HepG2 (cell line): ENCODE results near the gene RPE65. TPM values are rescaled to one million over a fixed set of nuclear protein-coding genes. Genes with fewer than 3 reads are reported as not detected.
"Not testable (repeated sequence)": the region's sequence is repeated elsewhere in the genome, so short reads cannot be mapped to it uniquely, and the experiment has no call there.

ENCODE experiments used
- ATAC-seq: fragments of 200-7000 bp; cut with Tn5 transposase; 3 replicates; pipeline ENCODE4 v1.9.1; 2020; ENCODE audit warnings: mild to moderate bottlenecking, moderate library complexity
- BruUV-seq: library from RNA; stranded (reverse); fragments of 400-500 nt; replicated peaks from 2 replicates; lab custom pipeline; 2021; lab: Mats Ljungman, UMichigan
- CTCF ChIA-PET: fragments of 300-600 bp; formaldehyde crosslinking; extraction: SDS; loops from one replicate; lab custom pipeline; 2021; ENCODE audit warnings: low total read pairs, inconsistent platforms, low intra/inter-chr PET ratio; lab: Yijun Ruan, JAX
- POLR2A ChIA-PET: fragments of 350-600 bp; sonication (Branson Sonifier 250); formaldehyde crosslinking; loops from one replicate; lab custom pipeline; 2020; ENCODE audit warnings: antibody characterized with exemption, inconsistent platforms; lab: Yijun Ruan, JAX
- DNase-seq: peaks from one replicate; pipeline ENCODE4 v3.0.0-alpha.2; 2015; ENCODE audit warnings: low spot score
- FAIRE-seq: peaks from 3 replicates; lab custom pipeline; 2011; peaks lifted over from hg19 to GRCh38; lab: Jason Lieb, UNC
- H2AFZ ChIP-seq: one replicate; pipeline ENCODE4 v1.6.1; 2011; ENCODE audit warnings: low read length, inconsistent platforms
- H3K27ac ChIP-seq: fragments of 300-600 bp; 3 replicates; pipeline ENCODE4 v1.8.0; 2011; ENCODE audit warnings: mixed run types, mild to moderate bottlenecking, mixed read lengths, low read length, inconsistent platforms; ENCODE audit not compliant: insufficient read depth; ENCODE audit errors: extremely low read length
- H3K27me3 ChIP-seq, 2 experiments: fragments of 200-600 bp in 1 of 2; 2 replicates in 1 of 2; 3 replicates in 1 of 2; pipeline versions ENCODE4 v1.6.0 to v1.8.0; 2011; ENCODE audit warnings: low read length in 2 of 2, mild to moderate bottlenecking in 2 of 2, moderate library complexity in 2 of 2, inconsistent platforms in 1 of 2; ENCODE audit not compliant: insufficient read depth in 2 of 2, control insufficient read depth in 1 of 2
- H3K36me3 ChIP-seq, 2 experiments: fragments of 200-600 bp in 1 of 2; replicated peaks in 1 of 2; 2 replicates in 1 of 2; 3 replicates in 1 of 2; pipeline versions ENCODE4 v1.5.1 to v1.8.0; 2011; ENCODE audit warnings: low read length in 2 of 2, inconsistent platforms in 1 of 2; ENCODE audit not compliant: insufficient read depth in 2 of 2, control insufficient read depth in 1 of 2
- H3K4me1 ChIP-seq: 2 replicates; pipeline ENCODE4 v1.5.1; 2012; ENCODE audit warnings: low read length, inconsistent platforms; ENCODE audit not compliant: insufficient read depth
- H3K4me2 ChIP-seq: 2 replicates; pipeline ENCODE4 v1.6.0; 2011; ENCODE audit warnings: low read depth, low read length, inconsistent platforms
- H3K4me3 ChIP-seq, 3 experiments: fragments of 200-600 bp in 1 of 3; sonication (generic), shearing (Covaris generic) in 1 of 3; replicated peaks in 1 of 3; 2 replicates each; pipeline ENCODE4 v1.5.1; 2011 to 2016; ENCODE audit warnings: low read length in 3 of 3, inconsistent platforms in 2 of 3, low read depth in 2 of 3, mild to moderate bottlenecking in 2 of 3, control low read depth in 1 of 3, mixed read lengths in 1 of 3; ENCODE audit not compliant: insufficient read depth in 1 of 3
- H3K79me2 ChIP-seq: one replicate; pipeline ENCODE4 v1.6.1; 2011; ENCODE audit warnings: low read length, inconsistent platforms; ENCODE audit not compliant: insufficient read depth
- H3K9ac ChIP-seq: 2 replicates; pipeline ENCODE4 v1.6.0; 2011; ENCODE audit warnings: mild to moderate bottlenecking, low read depth, low read length, inconsistent platforms; ENCODE audit not compliant: insufficient read depth
- H3K9me3 ChIP-seq: 2 replicates; pipeline ENCODE4 v1.5.1; 2012; ENCODE audit warnings: mild to moderate bottlenecking, low read length
- H4K20me1 ChIP-seq: 2 replicates; pipeline ENCODE4 v1.6.0; 2011; ENCODE audit warnings: inconsistent platforms, mild to moderate bottlenecking, low read length, moderate library complexity; ENCODE audit not compliant: insufficient read depth
- FOXA3 ChIP-seq: IDR thresholded peaks from 2 replicates; pipeline ENCODE4 v1.6.1; 2016; ENCODE audit warnings: missing genetic modification reagents, missing compliant biosample characterization
- HDAC1 ChIP-seq: sonication (generic); formaldehyde crosslinking; IDR thresholded peaks from 2 replicates; pipeline ENCODE4 v1.5.1; 2020; ENCODE audit warnings: mild to moderate bottlenecking, missing genetic modification reagents
- NCOA2 ChIP-seq: sonication (generic); formaldehyde crosslinking; IDR thresholded peaks from 2 replicates; pipeline ENCODE4 v1.8.0; 2022; ENCODE audit warnings: inconsistent platforms
- NFE2 ChIP-seq: sonication (generic); formaldehyde crosslinking; IDR thresholded peaks from 2 replicates; pipeline ENCODE4 v1.4.0; 2020; ENCODE audit warnings: missing genetic modification reagents
- NONO ChIP-seq, 2 experiments: fragments of 450-650 bp in 1 of 2; sonication (generic) in 1 of 2; formaldehyde crosslinking in 1 of 2; IDR thresholded peaks in 1 of 2; conservative IDR thresholded peaks in 1 of 2; 2 replicates each; pipeline versions ENCODE4 v1.6.1 to v1.8.0; 2017 to 2022; ENCODE audit warnings: mild to moderate bottlenecking in 1 of 2, missing genetic modification reagents in 1 of 2, moderate library complexity in 1 of 2
- RNF2 ChIP-seq: fragments of 450-650 bp; conservative IDR thresholded peaks from 2 replicates; pipeline ENCODE4 v1.6.1; 2016; ENCODE audit warnings: low read depth
- SMARCE1 ChIP-seq: fragments of 450-650 bp; IDR thresholded peaks from 2 replicates; pipeline ENCODE4 v1.6.1; 2017; ENCODE audit warnings: borderline replicate concordance
- SP5 ChIP-seq: IDR thresholded peaks from 2 replicates; pipeline ENCODE4 v1.6.1; 2016; ENCODE audit warnings: low read depth, borderline replicate concordance
- TFE3 ChIP-seq: IDR thresholded peaks from 2 replicates; pipeline ENCODE4 v1.6.1; 2016
- ZMYM4 ChIP-seq: sonication (generic); formaldehyde crosslinking; IDR thresholded peaks from 2 replicates; pipeline ENCODE4 v1.8.1; 2023; ENCODE audit warnings: mild to moderate bottlenecking, missing genetic modification reagents
- ZNF230 ChIP-seq: sonication (generic); formaldehyde crosslinking; IDR thresholded peaks from 2 replicates; pipeline ENCODE4 v1.4.0; 2020; ENCODE audit warnings: mild to moderate bottlenecking, missing genetic modification reagents
- ZNF350 ChIP-seq: sonication (generic); formaldehyde crosslinking; IDR thresholded peaks from 2 replicates; pipeline ENCODE4 v1.4.0; 2020; ENCODE audit warnings: mild to moderate bottlenecking, low read depth, missing genetic modification reagents, borderline replicate concordance
- ZNF441 ChIP-seq: sonication (generic); formaldehyde crosslinking; IDR thresholded peaks from 2 replicates; pipeline ENCODE4 v1.7.0; 2021; ENCODE audit warnings: missing genetic modification reagents, borderline replicate concordance
- WGBS: methylation state at CpG from one replicate; pipeline ENCODE4 v1.1.6; 2017; ENCODE audit warnings: low lambda C conversion rate; 5-methylcytosine and 5-hydroxymethylcytosine counted together
- in situ Hi-C: cut with HindIII; loops from 2 replicates; pipeline ENCODE4 v1.10.0; 2017; ENCODE audit warnings: low pct_unique_long_range_greater_than_20kb; ENCODE audit not compliant: extremely low pct_ligation_motif_present
- intact Hi-C: fragments of 100-400 bp; cut with micrococcal nuclease; formaldehyde crosslinking; loops from one replicate; pipeline ENCODE4 v1.10.0; 2022; ENCODE audit not compliant: unreplicated experiment
- polyA plus RNA-seq, 8 experiments: library from polyadenylated mRNA; depleted of rRNA in 3 of 8; stranded (reverse) in 7 of 8; unstranded in 1 of 8; fragments of >200 nt; fragmentation: Illumina TruSeq in 4 of 8; extraction: Trizol in 4 of 8; gene quantifications; 2 replicates each; pipeline versions ENCODE4 v1.2.1 to v1.2.3, GENCODE V29; 2011 to 2016; ENCODE audit warnings: low read depth in 4 of 8, missing spikeins in 1 of 8, mixed read lengths in 1 of 8; ENCODE audit not compliant: insufficient read depth in 1 of 8
- total RNA-seq, 5 experiments: library from RNA; depleted of rRNA; stranded (reverse); fragments of >200 nt; fragmentation: Illumina TruSeq; extraction: Trizol; gene quantifications; 2 replicates each; pipeline ENCODE4 v1.2.3, GENCODE V29; 2016; ENCODE audit warnings: low read depth in 1 of 5
- TF ChIP-seq, protein P1 (sequence below): sonication (generic); formaldehyde crosslinking; IDR thresholded peaks from 2 replicates; pipeline ENCODE4 v1.8.1; 2023; ENCODE audit warnings: mild to moderate bottlenecking, missing genetic modification reagents, borderline replicate concordance

The RPE65 gene
- total and polyA plus RNA-seq, 2 of the 13 experiments (the other 11 are each of a cell fraction or from before 2014, with no cell fraction given): not detected

DNA sequence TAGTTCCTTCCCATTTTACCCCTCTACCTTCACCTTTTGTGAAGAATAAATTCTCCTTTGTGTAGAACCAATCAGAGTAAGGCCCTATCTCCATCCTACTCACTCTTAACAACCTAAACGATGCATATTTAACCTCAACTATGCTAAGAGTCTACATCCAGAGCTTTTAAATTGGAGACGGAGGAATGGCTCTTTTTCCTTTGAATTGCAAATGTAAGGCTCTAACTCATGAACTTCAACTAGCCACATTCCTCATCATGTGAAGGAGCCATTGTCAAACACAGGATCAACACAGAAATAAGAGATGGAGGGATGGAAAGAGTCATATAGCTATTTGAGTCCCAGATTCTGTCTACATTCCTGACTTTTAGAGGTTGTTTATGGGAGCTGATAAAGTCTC, 28.9 kb upstream of the RPE65 start:
- POLR2A ChIA-PET: no interaction called here
- H3K36me3 ChIP-seq: peaks cover 6 to 16% of the 10 kb centered on the region in 2 experiments; a peak in 3 of 5 replicates

GRCh38 chr1:68476626-68477025, 26.9 kb upstream of the RPE65 start:
- ATAC-seq, H3K36me3 ChIP-seq, H4K20me1 ChIP-seq, CTCF ChIA-PET, DNase-seq, H3K9ac ChIP-seq, H3K27ac ChIP-seq, H3K79me2 ChIP-seq, H3K9me3 ChIP-seq, FAIRE-seq, H3K4me2 ChIP-seq, H3K27me3 ChIP-seq, in situ Hi-C loops, intact Hi-C loops, POLR2A ChIA-PET, H2AFZ ChIP-seq, H3K4me3 ChIP-seq, H3K4me1 ChIP-seq, BruUV-seq: not testable (repeated sequence)
- 97% methylated on average over 2 of the region's 2 CpGs for WGBS

More for the DNA sequence above, 28.9 kb upstream of the RPE65 start:
- Histone ChIP-seq H2AFZ (no peak overlapping the region), H3K27me3 (no peaks in the 10 kb centered on the region), H3K9me3 (no peaks in the 10 kb centered on the region), H3K27ac (no peak overlapping the region), H3K79me2 (no peaks in the 10 kb centered on the region), H4K20me1 (no peaks in the 10 kb centered on the region), H3K4me2 (no peak overlapping the region), H3K9ac (no peak overlapping the region), H3K4me3 (no peak overlapping the region), H3K4me1 (no peaks in the 10 kb centered on the region)
- FAIRE-seq (no peak), ATAC-seq (no peak), DNase-seq (no peak)
- TF ChIP-seq FOXA3 (CRISPR knock-in tag): no peak
- no peak for TF ChIP-seq RNF2
- no peak for TF ChIP-seq NCOA2 (CRISPR knock-in tag)
- TF ChIP-seq SMARCE1: no peak
- no peak for TF ChIP-seq TFE3
- no peak for TF ChIP-seq NONO (IDR thresholded peaks at IDR 0.05)
- TF ChIP-seq NONO (CRISPR knock-in tag; conservative IDR thresholded peaks at IDR 0.05): no peak
- TF ChIP-seq HDAC1: no peak
- TF ChIP-seq ZNF350: no peak
- TF ChIP-seq ZNF441 (CRISPR knock-in tag): no peak
- TF ChIP-seq ZMYM4 (CRISPR knock-in tag): no peak
- no peak for TF ChIP-seq SP5 (CRISPR knock-in tag)
- TF ChIP-seq ZNF230 (CRISPR knock-in tag): no peak
- no peak for TF ChIP-seq NFE2 (CRISPR knock-in tag)
- TF ChIP-seq, protein P1, sequence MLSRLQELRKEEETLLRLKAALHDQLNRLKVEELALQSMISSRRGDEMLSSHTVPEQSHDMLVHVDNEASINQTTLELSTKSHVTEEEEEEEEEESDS (CRISPR knock-in tag): no peak
- WGBS: 92% methylated on average over 2 of the region's 2 CpGs
- intact Hi-C loops: no loop called here
- no TSS peak for BruUV-seq
- in situ Hi-C loops: no loop called here
- CTCF ChIA-PET: no interaction called here
